IPS DF 4.7 (cell line): Measurements from ENCODE around the gene LENG9.

Experiments
- DNase-seq: peaks from one replicate; pipeline ENCODE4 v3.0.0-alpha.2; 2013; ENCODE audit warnings: low spot score; ENCODE audit errors: extremely low read depth

Gene LENG9

DNA sequence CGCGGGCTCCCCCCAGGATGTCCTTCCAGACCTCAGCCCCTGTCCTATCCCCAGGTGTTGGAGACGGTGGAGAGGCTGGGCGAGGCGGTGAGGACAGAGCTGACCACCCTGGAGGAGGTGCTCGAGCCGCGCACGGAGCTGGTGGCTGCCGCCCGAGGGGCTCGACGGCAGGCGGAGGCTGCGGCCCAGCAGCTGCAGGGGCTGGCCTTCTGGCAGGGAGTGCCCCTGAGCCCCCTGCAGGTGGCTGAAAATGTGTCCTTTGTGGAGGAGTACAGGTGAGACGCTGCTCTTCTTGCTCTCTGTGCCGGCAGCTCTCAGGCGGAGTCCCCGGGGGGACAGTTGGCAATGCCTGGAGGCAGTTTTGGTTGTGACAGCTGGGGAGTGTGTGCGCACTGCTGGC, 41.4 kb downstream of the LENG9 start:
- DNase-seq: no peak

DNA sequence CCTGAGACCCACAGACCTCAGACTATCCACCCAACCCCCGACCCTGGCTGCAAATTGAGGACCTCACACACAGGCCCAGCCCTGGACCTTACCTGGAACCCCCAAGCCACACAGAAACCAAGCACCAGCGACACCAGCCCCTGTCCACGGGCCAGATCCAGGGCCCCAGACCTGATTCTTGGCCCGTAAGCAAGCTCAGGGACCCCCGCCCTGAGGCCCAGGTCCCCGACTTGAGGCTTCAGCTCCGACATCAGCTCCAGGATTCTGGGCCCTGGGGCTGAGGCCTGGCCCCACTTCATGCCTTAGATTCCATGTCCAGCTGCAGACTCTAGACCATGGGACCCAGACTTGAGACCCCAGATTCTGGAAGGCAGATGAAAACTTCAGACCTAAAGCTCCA, 42.1 kb downstream of the LENG9 start:
- no peak for DNase-seq

GRCh38 chr19:54421169-54421516, 42.4 kb downstream of the LENG9 start:
- DNase-seq: no peak

GRCh38 chr19:54420383-54421168, 43.0 kb downstream of the LENG9 start:
- DNase-seq: no peak

DNA sequence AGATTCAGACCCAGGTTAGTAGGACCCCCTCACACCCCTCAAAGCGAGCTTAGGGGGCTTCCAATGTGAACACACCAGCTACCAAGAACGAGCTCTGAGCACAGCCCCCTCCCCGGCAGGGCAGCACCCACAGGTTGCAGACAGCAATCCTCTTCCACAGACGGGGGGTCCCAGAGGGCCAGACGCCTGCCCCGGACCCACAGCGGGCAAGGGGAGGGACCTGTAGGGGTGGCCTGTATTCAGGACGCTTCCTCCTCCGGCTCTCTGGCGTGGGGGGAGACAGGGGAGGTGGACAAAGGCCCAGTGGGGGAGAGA, 43.6 kb downstream of the LENG9 start:
- DNase-seq: no peak

- no peak for DNase-seq
These were observed 44.4 kb downstream of the LENG9 start for GRCh38 chr19:54418930-54419800.

DNA sequence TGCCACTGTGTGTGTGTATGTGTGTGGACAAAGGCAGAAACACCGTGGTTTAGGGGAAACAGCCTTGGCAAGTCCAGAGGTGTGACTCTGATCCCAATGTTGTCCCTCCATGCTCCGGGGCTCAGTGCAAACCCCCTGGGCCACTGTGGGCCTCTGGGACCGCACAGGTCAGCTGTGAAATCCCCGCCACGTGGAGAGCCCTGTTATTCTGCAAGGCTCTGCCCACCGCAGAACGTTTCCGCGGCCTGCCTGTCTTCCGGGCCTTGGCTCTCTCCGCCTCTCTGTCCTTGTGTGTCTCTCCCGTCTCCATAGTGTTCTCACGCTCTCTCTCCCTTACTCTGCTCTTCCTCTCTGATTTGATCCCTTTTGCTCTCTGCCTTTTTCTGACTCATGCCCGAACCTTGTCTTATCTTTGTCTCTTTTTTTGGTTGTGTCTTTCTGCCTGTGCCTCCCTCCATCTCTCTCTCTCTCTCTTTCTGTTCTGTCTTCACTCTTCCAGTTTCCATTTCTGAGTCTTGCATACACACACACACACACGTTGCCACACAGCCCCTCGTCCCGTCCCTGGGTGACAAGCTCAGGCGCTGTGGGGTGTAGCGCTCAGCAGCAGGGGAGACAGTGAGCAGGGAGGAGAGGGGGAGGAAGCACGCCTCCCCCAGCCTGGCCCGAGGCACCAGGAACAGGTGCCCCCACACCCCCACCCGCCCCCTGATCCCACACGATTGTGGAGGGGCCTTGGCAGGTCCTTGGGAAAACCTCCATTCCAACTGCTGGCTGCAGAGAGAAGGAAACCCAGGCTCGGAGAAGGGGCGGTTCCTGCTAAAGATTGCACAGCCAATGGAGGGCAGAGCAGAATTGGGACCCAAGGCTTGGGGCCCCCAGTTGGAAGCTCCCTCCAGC, 45.3 kb downstream of the LENG9 start:
- DNase-seq: no peak

DNA sequence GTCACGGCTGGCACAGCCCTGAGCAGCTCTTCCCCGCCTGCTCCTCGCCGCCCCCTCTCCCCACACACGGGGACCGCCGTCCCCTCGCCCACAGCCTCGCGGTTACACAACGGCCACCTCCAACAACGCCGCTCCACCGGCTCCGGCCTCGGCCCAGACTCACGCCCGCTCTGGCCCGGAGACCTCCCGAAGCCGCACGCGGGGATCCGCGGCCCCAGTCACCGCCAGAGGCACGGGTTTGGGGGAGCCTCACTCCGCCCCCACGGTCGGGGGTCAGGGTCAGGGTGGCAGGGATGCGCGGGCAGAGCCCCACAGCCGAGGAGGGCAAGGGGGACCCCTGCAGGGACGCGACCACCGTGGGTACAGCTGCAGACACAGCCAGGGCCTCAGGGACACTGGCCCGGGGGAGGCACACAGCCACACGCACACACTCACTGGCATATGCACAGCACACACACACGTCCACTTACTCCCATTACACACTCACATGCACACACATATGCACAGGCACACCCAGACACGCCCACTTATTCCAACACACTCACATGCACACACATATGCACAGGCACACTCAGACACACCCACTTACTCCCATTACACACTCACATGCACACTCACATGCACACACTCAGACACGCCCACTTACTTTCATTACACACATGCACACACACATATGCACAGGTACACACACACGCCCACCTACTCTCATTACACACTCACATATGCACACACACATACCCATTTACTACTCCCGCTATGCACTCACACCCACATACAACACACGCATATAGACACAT, 46.7 kb downstream of the LENG9 start:
- DNase-seq: no peak

GRCh38 chr19:54415901-54416673, 47.5 kb downstream of the LENG9 start:
- no peak for DNase-seq

DNA sequence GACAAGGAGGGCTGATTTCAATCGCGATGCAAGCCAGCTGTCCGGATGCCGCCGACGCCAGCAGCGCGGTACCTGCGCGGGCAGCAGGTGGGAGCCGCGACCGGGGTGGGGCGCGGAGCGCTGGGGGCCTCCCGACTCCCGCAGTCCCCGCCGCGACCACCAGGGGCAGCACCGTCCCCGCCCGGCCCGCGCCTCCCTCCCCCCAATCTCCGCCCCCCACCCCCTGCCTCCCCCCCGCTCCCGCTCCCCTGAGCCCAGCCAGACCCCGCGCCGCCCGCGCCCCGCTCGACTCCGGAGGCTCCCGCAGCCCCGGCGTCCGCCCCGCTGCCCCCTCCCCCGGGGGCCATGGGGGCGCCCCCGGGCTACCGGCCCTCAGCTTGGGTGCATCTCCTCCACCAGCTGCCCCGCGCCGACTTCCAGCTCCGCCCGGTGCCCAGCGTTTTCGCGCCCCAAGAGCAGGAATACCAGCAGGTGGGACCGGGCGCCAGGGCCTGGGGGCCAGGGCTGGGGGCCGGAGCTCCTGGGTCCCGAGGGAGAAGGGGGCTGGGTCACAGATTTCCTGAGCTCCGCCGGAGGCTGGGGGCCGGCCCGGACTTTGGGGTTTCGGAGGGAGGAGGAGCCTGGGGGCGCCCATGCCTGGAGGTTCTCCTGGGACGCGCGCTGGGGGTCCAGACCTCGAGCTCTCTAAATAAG, 48.2 kb downstream of the LENG9 start, which contains the start of gene TTYH1:
TTYH1 (plus strand) TSS at position 257 of the 693 bp plus-strand sequence; CDS start at position 346, 89 bp downstream.
- DNase-seq: no peak

- DNase-seq: no peak
These were observed 49.4 kb downstream of the LENG9 start for GRCh38 chr19:54414156-54414555.

- DNase-seq: no peak
These were observed 50.7 kb downstream of the LENG9 start for GRCh38 chr19:54412877-54413276.
